GM23248 (cell line): ENCODE data around the gene NAXE. TPM values are rescaled to one million over a fixed set of nuclear protein-coding genes. Genes with fewer than 3 reads are reported as not detected.

Experiments
- DNase-seq: peaks from one replicate; pipeline ENCODE4 v3.0.0-alpha.2; 2015
- H2AFZ ChIP-seq: fragments of 200-600 bp; sonication (generic); 2 replicates; pipeline ENCODE4 v1.6.1; 2016; ENCODE audit warnings: antibody characterized with exemption
- H3F3A ChIP-seq: fragments of 200-600 bp; sonication (generic); 2 replicates; pipeline ENCODE4 v1.6.1; 2016; ENCODE audit warnings: mild to moderate bottlenecking, antibody characterized with exemption, mixed run types; ENCODE audit not compliant: insufficient read depth
- H3K27ac ChIP-seq: fragments of 200-600 bp; sonication (generic); 2 replicates; pipeline ENCODE4 v1.5.1; 2016; ENCODE audit warnings: mild to moderate bottlenecking
- H3K27me3 ChIP-seq: fragments of 200-600 bp; sonication (generic); replicated peaks from 2 replicates; pipeline ENCODE4 v1.6.1; 2016; ENCODE audit warnings: mild to moderate bottlenecking; ENCODE audit not compliant: insufficient read depth
- H3K36me3 ChIP-seq: fragments of 200-600 bp; sonication (generic); 2 replicates; pipeline ENCODE4 v1.6.1; 2016; ENCODE audit warnings: low read depth, mild to moderate bottlenecking
- H3K4me1 ChIP-seq: fragments of 200-600 bp; sonication (generic); 2 replicates; pipeline ENCODE4 v1.6.1; 2016; ENCODE audit warnings: mild to moderate bottlenecking; ENCODE audit not compliant: insufficient read depth
- H3K4me2 ChIP-seq: fragments of 200-600 bp; sonication (generic); one replicate; pipeline ENCODE4 v1.6.1; 2016; ENCODE audit warnings: mild to moderate bottlenecking; ENCODE audit not compliant: unreplicated experiment
- H3K4me3 ChIP-seq: fragments of 200-600 bp; sonication (generic); 2 replicates; pipeline ENCODE4 v1.5.1; 2016; ENCODE audit warnings: mild to moderate bottlenecking
- H3K79me2 ChIP-seq: fragments of 200-600 bp; sonication (generic); 2 replicates; pipeline ENCODE4 v1.6.1; 2016; ENCODE audit warnings: mild to moderate bottlenecking; ENCODE audit not compliant: insufficient read depth
- H3K9ac ChIP-seq: fragments of 200-600 bp; sonication (generic); 2 replicates; pipeline ENCODE4 v1.6.1; 2016; ENCODE audit warnings: mild to moderate bottlenecking
- H3K9me2 ChIP-seq: fragments of 200-600 bp; sonication (generic); 2 replicates; pipeline ENCODE4 v1.6.1; 2016; ENCODE audit warnings: mixed run types, mild to moderate bottlenecking, moderate library complexity; ENCODE audit not compliant: insufficient read depth
- H3K9me3 ChIP-seq: fragments of 200-600 bp; sonication (generic); one replicate; pipeline ENCODE4 v1.6.1; 2017; ENCODE audit warnings: low read depth
- H4K20me1 ChIP-seq: fragments of 200-600 bp; sonication (generic); 2 replicates; pipeline ENCODE4 v1.6.0; 2016; ENCODE audit not compliant: insufficient read depth
- EZH2 ChIP-seq: fragments of 200-600 bp; sonication (generic); IDR thresholded peaks from 2 replicates; pipeline ENCODE4 v1.6.1; 2018; ENCODE audit warnings: antibody characterized with exemption, mild to moderate bottlenecking; ENCODE audit not compliant: insufficient read depth, poor library complexity, severe bottlenecking
- EZH2phosphoT487 ChIP-seq: fragments of 200-600 bp; sonication (generic); IDR thresholded peaks from 2 replicates; pipeline ENCODE4 v1.6.1; 2018; ENCODE audit warnings: antibody characterized with exemption, moderate library complexity, mild to moderate bottlenecking, low read depth; ENCODE audit not compliant: insufficient read depth
- WGBS, 2 experiments: methylation state at CpG; one replicate each; pipeline ENCODE4 v1.1.6; 2015 to 2017; ENCODE audit warnings: low lambda C conversion rate in 2 of 2, low coverage in 1 of 2; ENCODE audit errors: missing lambda C conversion rate in 2 of 2; 5-methylcytosine and 5-hydroxymethylcytosine counted together
- in situ Hi-C: fragments of 300-500 bp; cut with MboI; formaldehyde crosslinking; loops from 2 replicates; pipeline ENCODE4 v1.15.0; 2020
- polyA plus RNA-seq: library from polyadenylated mRNA; unstranded; fragments of >200 nt; fragmentation: Nextera tagmentation; extraction: Ambion mirVana; gene quantifications from 2 replicates; pipeline ENCODE4 v1.2.1, GENCODE V29; 2016
- total RNA-seq: library from RNA; depleted of rRNA; stranded (reverse); fragments of >200 nt; shearing (Covaris generic); gene quantifications from 2 replicates; pipeline ENCODE4 v1.2.3, GENCODE V29; 2014

The NAXE gene
- total and polyA plus RNA-seq, 2 experiments from 2014 or later: 51.2 to 87.4 TPM

DNA sequence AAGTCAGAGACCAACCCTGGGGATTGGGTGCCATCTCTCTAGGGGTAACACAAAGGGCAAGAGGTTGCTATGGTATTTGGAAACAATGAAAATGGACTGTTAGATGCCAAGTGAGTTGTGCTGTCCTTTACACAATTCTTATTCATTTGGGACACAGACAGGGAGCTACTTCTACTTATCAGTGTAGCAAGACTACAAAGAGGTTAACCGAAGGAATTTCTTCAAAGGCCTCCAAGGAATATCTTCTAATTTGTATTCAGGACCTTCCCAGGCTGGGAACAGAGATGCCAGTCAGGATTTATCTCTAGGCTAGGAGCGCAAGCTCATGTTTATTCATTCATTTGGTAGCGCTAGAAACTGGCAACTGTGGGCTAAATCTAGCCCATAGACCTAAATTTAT lies 2.6 kb downstream of the NAXE start:
- no peak for TF ChIP-seq EZH2phosphoT487
- Histone ChIP-seq H3K27me3 (no peaks in the 10 kb centered on the region), H3K36me3 (no peaks in the 10 kb centered on the region; the same call in 1 of the 2 replicates), H3K4me3 (no peak overlapping the region), H3F3A (peaks cover 19% of the 10 kb centered on the region; the same call in 1 of the 2 replicates), H3K4me2 (no peak overlapping the region), H3K9me3 (no peaks in the 10 kb centered on the region), H3K9me2 (no peaks in the 10 kb centered on the region), H3K27ac (no peak overlapping the region), H3K9ac (no peak overlapping the region), H3K79me2 (peaks cover 16% of the 10 kb centered on the region), H4K20me1 (no peaks in the 10 kb centered on the region), H3K4me1 (peaks cover 5% of the 10 kb centered on the region; the same call in 1 of the 2 replicates), H2AFZ (no peak overlapping the region)
- in situ Hi-C loops: no loop called here
- no peak for DNase-seq
- 69 to 72% methylated on average over 3 of the region's 3 CpGs for WGBS, 2 experiments

DNA sequence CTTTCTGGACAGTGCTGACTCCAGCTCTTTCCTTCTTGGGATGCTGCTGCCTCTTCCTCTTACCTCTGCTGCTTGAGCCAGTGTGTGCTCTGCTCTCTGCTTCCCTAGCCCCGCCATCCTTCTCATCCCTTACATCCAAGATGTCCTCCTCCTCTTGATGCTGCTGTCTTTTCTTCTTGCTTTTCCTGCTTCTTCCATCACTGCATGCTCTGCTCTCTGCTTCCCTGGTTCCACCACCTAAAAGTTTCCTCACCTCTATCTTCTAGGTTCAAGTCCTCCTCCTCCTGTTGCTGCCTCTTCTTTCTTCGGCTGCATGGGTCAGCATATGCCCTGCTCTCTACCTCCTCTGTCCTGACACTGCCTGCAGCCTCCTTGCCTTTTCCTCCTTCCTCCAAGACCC lies 3.4 kb downstream of the NAXE start:
- TF ChIP-seq EZH2phosphoT487 (no peak), EZH2 (no peak)
- no peaks in the 10 kb centered on the region for H3K9me2 ChIP-seq
- no peaks in the 10 kb centered on the region for H3K9me3 ChIP-seq
- no peak overlapping the region for H3K27ac ChIP-seq
- in situ Hi-C loops: no loop called here
- no peak overlapping the region for H3K4me2 ChIP-seq
- H3K27me3 ChIP-seq: no peaks in the 10 kb centered on the region
- no peak overlapping the region for H3K4me3 ChIP-seq
- H3K79me2 ChIP-seq: peaks cover 24% of the 10 kb centered on the region
- peaks cover 19% of the 10 kb centered on the region; the same call in 1 of the 2 replicates for H3F3A ChIP-seq
- H2AFZ ChIP-seq: no peak overlapping the region
- H3K36me3 ChIP-seq: no peaks in the 10 kb centered on the region; the same call in 1 of the 2 replicates
- no peak overlapping the region for H3K9ac ChIP-seq
- H4K20me1 ChIP-seq: no peaks in the 10 kb centered on the region
- no peak for DNase-seq
- 93 to 97% methylated on average over 2 of the region's 2 CpGs for WGBS, 2 experiments
- H3K4me1 ChIP-seq: peaks cover 6% of the 10 kb centered on the region; the same call in 1 of the 2 replicates

DNA sequence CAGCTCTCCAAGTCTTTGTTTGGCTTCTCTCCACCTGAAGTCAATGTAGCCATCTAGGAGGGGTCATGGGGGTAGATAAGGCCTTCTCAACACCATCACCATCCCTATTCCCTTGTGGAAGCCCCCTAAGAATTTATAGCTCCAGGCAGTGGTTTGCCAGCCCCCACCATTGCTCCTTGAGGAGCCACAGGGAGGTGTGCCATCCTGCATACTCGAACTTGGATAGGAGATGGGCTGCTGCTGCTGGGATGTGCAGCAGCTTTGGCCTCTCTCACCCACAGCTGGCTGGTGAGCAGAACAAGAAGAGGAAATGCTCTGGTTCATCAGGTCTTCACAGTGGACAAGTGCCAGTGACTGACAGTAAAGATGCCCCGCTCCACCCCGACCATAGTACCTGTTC lies 4.8 kb downstream of the NAXE start:
- in situ Hi-C loops: no loop called here
- no peak for DNase-seq
- Histone ChIP-seq H3K9me2 (no peaks in the 10 kb centered on the region), H3K9me3 (no peaks in the 10 kb centered on the region), H3K79me2 (peaks cover 36% of the 10 kb centered on the region), H3F3A (peaks cover 19% of the 10 kb centered on the region; the same call in 1 of the 2 replicates), H3K4me1 (peaks cover 8% of the 10 kb centered on the region; the same call in 1 of the 2 replicates), H3K4me2 (no peak overlapping the region), H3K4me3 (no peak overlapping the region), H3K36me3 (no peaks in the 10 kb centered on the region; the same call in 1 of the 2 replicates), H3K27me3 (no peaks in the 10 kb centered on the region), H4K20me1 (no peaks in the 10 kb centered on the region), H2AFZ (no peak overlapping the region), H3K9ac (no peak overlapping the region), H3K27ac (no peak overlapping the region)
- TF ChIP-seq EZH2phosphoT487 (no peak), EZH2 (no peak)
- 98 to 100% methylated on average over 3 of the region's 3 CpGs for WGBS, 2 experiments

- Histone ChIP-seq H3K4me2 (no peak overlapping the region), H3K36me3 (no peaks in the 10 kb centered on the region; the same call in 1 of the 2 replicates), H3F3A (peaks cover 12% of the 10 kb centered on the region; the same call in 1 of the 2 replicates), H3K27me3 (no peaks in the 10 kb centered on the region), H3K4me1 (peaks cover 17% of the 10 kb centered on the region), H3K9me2 (no peaks in the 10 kb centered on the region), H3K9me3 (no peaks in the 10 kb centered on the region), H3K79me2 (peaks cover 30% of the 10 kb centered on the region), H3K9ac (no peak overlapping the region), H3K4me3 (no peak overlapping the region), H4K20me1 (no peaks in the 10 kb centered on the region), H3K27ac (no peak overlapping the region), H2AFZ (no peak overlapping the region)
- in situ Hi-C loops: no loop called here
- no peak for TF ChIP-seq EZH2
- no peak for DNase-seq
- 76 to 94% methylated on average over 3 to 5 of the region's 5 CpGs for WGBS, 2 experiments
Measured at GRCh38 chr1:156598125-156598524, 6.5 kb downstream of the NAXE start.
